Type B pancreatic cell (in vitro differentiated cells): ENCODE data around the gene ZDHHC8. TPM values are rescaled to one million over a fixed set of nuclear protein-coding genes. Genes with fewer than 3 reads are reported as not detected.

Experiments
- DNase-seq: peaks from one replicate; pipeline ENCODE4 v3.0.0; 2021; ENCODE audit warnings: mixed read lengths; ENCODE audit not compliant: unreplicated experiment; ENCODE audit errors: extremely low spot score
- H3K27ac Mint-ChIP-seq: 2 replicates; pipeline ENCODE4 v1.8.0; 2021; ENCODE audit warnings: mild to moderate bottlenecking, mixed read lengths
- H3K27me3 Mint-ChIP-seq: 2 replicates; pipeline ENCODE4 v1.8.0; 2021; ENCODE audit warnings: mixed read lengths
- H3K36me3 Mint-ChIP-seq: 2 replicates; pipeline ENCODE4 v1.8.0; 2021; ENCODE audit warnings: mixed read lengths
- H3K4me1 Mint-ChIP-seq: one replicate; pipeline ENCODE4 v1.8.0; 2021; ENCODE audit warnings: mixed read lengths; ENCODE audit not compliant: unreplicated experiment
- H3K4me3 Mint-ChIP-seq: 2 replicates; pipeline ENCODE4 v1.8.0; 2021; ENCODE audit warnings: mild to moderate bottlenecking, mixed read lengths
- H3K9me3 Mint-ChIP-seq: 2 replicates; pipeline ENCODE4 v1.8.0; 2021; ENCODE audit warnings: mixed read lengths
- total RNA-seq: library from RNA; stranded (reverse); gene quantifications from 2 replicates; pipeline ENCODE4 v1.2.1, GENCODE V29; 2021; ENCODE audit warnings: low replicate concordance
- TF ChIP-seq, protein P1 (sequence below): fragments of 200-600 bp; sonication (generic); conservative IDR thresholded peaks from 2 replicates; pipeline ENCODE4 v1.5.0; 2021; ENCODE audit warnings: antibody characterized with exemption, mild to moderate bottlenecking

The ZDHHC8 gene
- total RNA-seq, 1 donor from 2014 or later: 73.6 TPM

DNA sequence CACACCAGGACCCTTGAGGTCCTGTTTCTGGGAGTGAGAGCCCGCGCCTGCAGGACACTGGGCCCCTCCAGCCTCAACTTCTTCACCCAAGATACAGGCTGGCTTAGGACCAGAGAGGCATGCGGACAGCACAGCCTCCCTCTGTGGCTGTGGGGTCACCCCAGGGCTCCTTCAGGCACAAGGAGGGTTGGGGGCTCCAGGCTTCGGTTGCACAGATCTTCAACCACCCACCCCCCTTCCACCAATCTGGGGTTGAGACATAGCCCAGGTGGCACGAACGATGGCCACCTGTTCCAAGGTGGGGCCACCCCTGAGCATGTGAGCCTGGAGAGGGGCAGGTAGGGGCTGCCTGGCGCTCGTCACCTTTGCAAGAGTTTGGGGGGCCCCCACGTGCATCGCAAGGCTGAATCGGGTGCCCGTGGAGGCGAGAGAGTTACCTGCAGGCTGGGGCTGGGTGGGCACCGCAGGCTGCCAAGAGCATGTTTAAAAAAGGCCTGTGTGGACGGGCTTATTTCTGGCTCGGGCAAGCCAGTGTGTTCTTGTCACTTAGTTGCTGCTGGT, 1.2 kb downstream of the ZDHHC8 start:
- Mint-ChIP-seq H3K27ac (no peak overlapping the region), H3K9me3 (no peaks in the 10 kb centered on the region), H3K36me3 (no peaks in the 10 kb centered on the region), H3K4me1 (peaks cover 9% of the 10 kb centered on the region), H3K27me3 (no peaks in the 10 kb centered on the region), H3K4me3 (peak overlapping the region; percentile 81)
- no peak for DNase-seq
- TF ChIP-seq, protein P1, sequence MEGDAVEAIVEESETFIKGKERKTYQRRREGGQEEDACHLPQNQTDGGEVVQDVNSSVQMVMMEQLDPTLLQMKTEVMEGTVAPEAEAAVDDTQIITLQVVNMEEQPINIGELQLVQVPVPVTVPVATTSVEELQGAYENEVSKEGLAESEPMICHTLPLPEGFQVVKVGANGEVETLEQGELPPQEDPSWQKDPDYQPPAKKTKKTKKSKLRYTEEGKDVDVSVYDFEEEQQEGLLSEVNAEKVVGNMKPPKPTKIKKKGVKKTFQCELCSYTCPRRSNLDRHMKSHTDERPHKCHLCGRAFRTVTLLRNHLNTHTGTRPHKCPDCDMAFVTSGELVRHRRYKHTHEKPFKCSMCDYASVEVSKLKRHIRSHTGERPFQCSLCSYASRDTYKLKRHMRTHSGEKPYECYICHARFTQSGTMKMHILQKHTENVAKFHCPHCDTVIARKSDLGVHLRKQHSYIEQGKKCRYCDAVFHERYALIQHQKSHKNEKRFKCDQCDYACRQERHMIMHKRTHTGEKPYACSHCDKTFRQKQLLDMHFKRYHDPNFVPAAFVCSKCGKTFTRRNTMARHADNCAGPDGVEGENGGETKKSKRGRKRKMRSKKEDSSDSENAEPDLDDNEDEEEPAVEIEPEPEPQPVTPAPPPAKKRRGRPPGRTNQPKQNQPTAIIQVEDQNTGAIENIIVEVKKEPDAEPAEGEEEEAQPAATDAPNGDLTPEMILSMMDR: no peak

DNA sequence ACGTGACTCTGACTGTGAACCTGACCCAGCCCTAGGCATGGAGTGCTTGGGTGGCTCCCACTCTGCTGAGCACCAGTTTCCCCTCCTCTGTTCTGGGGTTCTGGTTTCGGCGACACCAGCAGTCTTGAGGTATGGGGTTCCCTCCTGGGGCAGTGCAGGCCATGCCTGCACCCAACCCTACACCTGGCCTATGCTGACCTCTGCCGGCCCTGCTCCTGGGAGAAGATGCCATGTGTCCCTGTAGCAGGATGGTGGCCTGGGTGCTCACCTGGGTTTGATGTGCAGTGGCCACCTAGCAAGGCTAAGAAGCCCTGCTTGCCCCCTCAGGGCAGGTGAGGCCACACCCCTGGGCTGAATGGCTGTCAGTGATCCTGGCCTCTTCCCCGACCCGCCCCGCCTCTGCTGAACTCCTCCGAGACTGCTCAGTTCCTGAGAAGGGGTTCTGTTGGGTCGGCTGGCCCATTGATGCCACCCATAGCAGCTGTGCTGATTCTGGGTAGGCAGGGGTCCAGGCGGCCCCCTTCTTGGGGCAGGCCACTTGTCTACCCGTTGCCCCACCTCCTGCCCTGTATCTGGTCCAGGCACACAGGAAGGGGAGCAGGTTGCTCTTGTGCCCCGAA, 2.4 kb downstream of the ZDHHC8 start:
- TF ChIP-seq, protein P1: no peak
- H3K27ac Mint-ChIP-seq: no peak overlapping the region
- no peaks in the 10 kb centered on the region for H3K27me3 Mint-ChIP-seq

DNA sequence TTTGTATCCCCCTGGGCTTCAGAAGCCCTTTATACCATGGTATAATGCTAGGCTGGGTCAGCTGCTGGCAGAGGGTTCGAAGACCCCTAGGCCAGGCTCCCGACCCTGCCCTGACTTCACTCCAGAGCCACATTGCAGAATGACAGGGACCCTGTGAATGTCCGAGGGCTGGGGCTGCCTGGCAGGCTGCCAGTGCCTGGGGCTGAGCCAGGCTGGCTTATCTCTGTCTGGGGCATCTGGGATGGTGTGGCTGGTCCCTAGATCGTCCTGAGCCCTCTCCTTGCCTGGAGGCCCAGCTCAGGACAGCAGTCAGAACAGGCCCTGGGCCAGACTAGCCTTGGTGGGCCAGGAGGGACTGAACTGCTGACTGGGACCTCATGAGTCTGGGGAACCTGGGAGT, 3.7 kb downstream of the ZDHHC8 start:
- peaks cover 9% of the 10 kb centered on the region for H3K4me1 Mint-ChIP-seq
- TF ChIP-seq, protein P1: no peak
- no peak overlapping the region for H3K27ac Mint-ChIP-seq
- no peak overlapping the region for H3K4me3 Mint-ChIP-seq
- no peaks in the 10 kb centered on the region for H3K27me3 Mint-ChIP-seq
- H3K9me3 Mint-ChIP-seq: no peaks in the 10 kb centered on the region
- no peak for DNase-seq
- H3K36me3 Mint-ChIP-seq: no peaks in the 10 kb centered on the region

More for the DNA sequence above, 2.4 kb downstream of the ZDHHC8 start:
- DNase-seq: no peak
- Mint-ChIP-seq H3K4me1 (peaks cover 9% of the 10 kb centered on the region), H3K9me3 (no peaks in the 10 kb centered on the region), H3K36me3 (no peaks in the 10 kb centered on the region), H3K4me3 (peak overlapping the region; percentile 81)

DNA sequence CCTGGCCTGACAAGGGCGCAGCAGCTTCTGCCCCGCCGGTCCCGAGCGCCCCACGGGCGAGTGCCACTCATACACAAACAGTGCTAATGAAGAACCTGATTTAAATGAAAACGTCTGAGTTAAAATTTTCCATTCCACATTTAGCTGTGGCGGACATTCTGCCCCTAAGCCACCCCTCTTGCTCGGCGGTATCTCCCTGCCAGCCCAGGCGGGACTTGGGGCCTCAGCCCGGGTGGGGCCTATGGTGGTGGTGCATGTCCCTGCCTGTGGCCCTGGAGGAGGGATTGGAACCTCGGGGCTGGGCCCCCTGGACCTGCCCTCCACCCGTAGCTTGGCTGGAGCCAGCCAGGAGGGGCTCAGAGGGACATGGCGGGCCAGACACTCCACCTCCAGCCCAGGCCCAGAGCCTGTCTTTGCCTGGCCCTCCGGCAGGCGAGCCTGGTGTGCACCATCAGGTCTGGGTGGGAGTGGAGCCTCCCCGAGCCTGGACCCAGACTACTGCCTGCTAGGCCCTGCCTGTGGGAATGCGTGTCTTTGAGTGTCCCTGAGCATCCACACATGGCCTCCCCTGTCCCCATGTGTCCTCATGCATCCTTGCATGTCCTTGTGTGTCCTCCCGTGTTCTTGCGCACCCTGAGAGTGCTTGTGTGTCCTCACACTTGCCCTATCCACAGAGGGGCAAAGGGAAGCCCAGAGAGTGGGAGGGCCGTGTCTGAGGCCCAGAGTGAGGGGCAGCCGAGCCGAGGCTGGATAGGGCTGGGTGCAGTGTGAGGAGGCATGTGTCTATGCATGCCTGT, 4.4 kb downstream of the ZDHHC8 start:
- no peak for DNase-seq
- H3K4me1 Mint-ChIP-seq: peaks cover 9% of the 10 kb centered on the region
- TF ChIP-seq, protein P1: no peak
- H3K4me3 Mint-ChIP-seq: no peak overlapping the region
- H3K27ac Mint-ChIP-seq: no peak overlapping the region
- no peaks in the 10 kb centered on the region for H3K27me3 Mint-ChIP-seq
- H3K36me3 Mint-ChIP-seq: no peaks in the 10 kb centered on the region
- H3K9me3 Mint-ChIP-seq: no peaks in the 10 kb centered on the region

DNA sequence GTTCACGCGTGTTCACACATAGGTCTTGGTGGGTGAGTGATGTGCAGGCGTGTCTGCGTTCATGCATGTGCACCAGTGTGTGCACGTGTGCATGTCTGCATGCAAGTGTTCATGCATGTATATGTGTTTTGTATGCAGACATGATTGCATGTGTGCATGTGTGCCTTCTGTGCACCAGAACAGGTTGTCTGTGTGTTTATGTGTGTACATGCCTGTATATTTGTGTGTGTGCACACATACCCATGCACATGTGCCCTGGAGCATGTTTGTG, 4.9 kb downstream of the ZDHHC8 start:
- Mint-ChIP-seq H3K36me3 (no peaks in the 10 kb centered on the region), H3K4me1 (peaks cover 9% of the 10 kb centered on the region), H3K9me3 (no peaks in the 10 kb centered on the region), H3K27me3 (no peaks in the 10 kb centered on the region), H3K4me3 (no peak overlapping the region), H3K27ac (no peak overlapping the region)
- TF ChIP-seq, protein P1: no peak
- no peak for DNase-seq
